Natural killer cell (primary cell): ENCODE measurements around the gene ANKRD11. TPM values are rescaled to one million over a fixed set of nuclear protein-coding genes. Genes with fewer than 3 reads are reported as not detected.
"Not testable (repeated sequence)": the region's sequence is repeated elsewhere in the genome, so short reads cannot be mapped to it uniquely, and the experiment has no call there.

Experiments used
- ATAC-seq, 3 donors: fragments of 150-1000 bp in 2 of 3; fragments of 200-7000 bp in 1 of 3; cut with Tn5 transposase; 1 replicate in 1 of 3; 2 replicates in 2 of 3; pipeline ENCODE4 v1.10.0; 2021; ENCODE audit warnings: mild to moderate bottlenecking in 2 of 3, moderate library complexity in 2 of 3
- DNase-seq, 2 donors: peaks; one replicate each; pipeline versions ENCODE4 v3.0.0 to v3.0.0-alpha.2; 2013 to 2021; ENCODE audit warnings: mixed read lengths in 1 of 2
- H3K27ac ChIP-seq: one replicate; pipeline ENCODE4 v1.5.1; 2013; ENCODE audit warnings: mild to moderate bottlenecking, low read length
- H3K27me3 ChIP-seq: one replicate; pipeline ENCODE4 v1.6.1; 2013; ENCODE audit warnings: low read length; ENCODE audit not compliant: control insufficient read depth, insufficient read depth
- H3K36me3 ChIP-seq: one replicate; pipeline ENCODE4 v1.6.1; 2013; ENCODE audit warnings: low read length; ENCODE audit not compliant: control insufficient read depth, insufficient read depth
- H3K4me1 ChIP-seq: one replicate; pipeline ENCODE4 v1.6.1; 2013; ENCODE audit warnings: low read length; ENCODE audit not compliant: control insufficient read depth, insufficient read depth
- H3K4me3 ChIP-seq: one replicate; pipeline ENCODE4 v1.5.1; 2013; ENCODE audit warnings: low read length
- H3K9me3 ChIP-seq: one replicate; pipeline ENCODE4 v1.6.1; 2013; ENCODE audit warnings: low read length; ENCODE audit not compliant: control insufficient read depth, insufficient read depth
- H3K27ac Mint-ChIP-seq, 2 donors: one replicate each; pipeline ENCODE4 v1.8.0; 2022; ENCODE audit warnings: mild to moderate bottlenecking in 2 of 2, mixed read lengths in 2 of 2, moderate library complexity in 1 of 2
- H3K27me3 Mint-ChIP-seq, 2 donors: one replicate each; pipeline ENCODE4 v1.8.0; 2022; ENCODE audit warnings: low read depth in 2 of 2, mixed read lengths in 2 of 2
- H3K36me3 Mint-ChIP-seq: one replicate; pipeline ENCODE4 v1.8.0; 2022; ENCODE audit warnings: mixed read lengths
- H3K4me1 Mint-ChIP-seq, 2 donors: one replicate each; pipeline ENCODE4 v1.8.0; 2022; ENCODE audit warnings: mixed read lengths in 2 of 2
- H3K4me3 Mint-ChIP-seq: one replicate; pipeline ENCODE4 v1.8.0; 2022; ENCODE audit warnings: mild to moderate bottlenecking, moderate library complexity, mixed read lengths
- H3K9me3 Mint-ChIP-seq, 2 donors: one replicate each; pipeline ENCODE4 v1.8.0; 2022; ENCODE audit warnings: mixed read lengths in 2 of 2
- WGBS: methylation state at CpG from one replicate; pipeline ENCODE4 v1.1.7; 2013; ENCODE audit warnings: missing lambda C conversion rate; ENCODE audit not compliant: insufficient coverage; 5-methylcytosine and 5-hydroxymethylcytosine counted together
- intact Hi-C: fragments of 100-400 bp; cut with micrococcal nuclease; formaldehyde crosslinking; loops from one replicate; pipeline ENCODE4 v1.14.2; 2022
- total RNA-seq, 4 donors: library from RNA; stranded (reverse); fragments of 120-200 nt in 1 of 4; gene quantifications; one replicate each; pipeline versions ENCODE4 v1.2.3 to v1.2.4, GENCODE V29; 2013 to 2022
- TF ChIP-seq, protein P1 (sequence below): fragments of 200-600 bp; IDR thresholded peaks from one replicate; pipeline ENCODE4 v1.8.0; 2022; ENCODE audit warnings: antibody characterized with exemption

ANKRD11 gene
- total RNA-seq, 3 donors from 2014 or later (not counting 1 experiment from before 2014, with no cell fraction given), result 230 to 299 (median 287) TPM

DNA sequence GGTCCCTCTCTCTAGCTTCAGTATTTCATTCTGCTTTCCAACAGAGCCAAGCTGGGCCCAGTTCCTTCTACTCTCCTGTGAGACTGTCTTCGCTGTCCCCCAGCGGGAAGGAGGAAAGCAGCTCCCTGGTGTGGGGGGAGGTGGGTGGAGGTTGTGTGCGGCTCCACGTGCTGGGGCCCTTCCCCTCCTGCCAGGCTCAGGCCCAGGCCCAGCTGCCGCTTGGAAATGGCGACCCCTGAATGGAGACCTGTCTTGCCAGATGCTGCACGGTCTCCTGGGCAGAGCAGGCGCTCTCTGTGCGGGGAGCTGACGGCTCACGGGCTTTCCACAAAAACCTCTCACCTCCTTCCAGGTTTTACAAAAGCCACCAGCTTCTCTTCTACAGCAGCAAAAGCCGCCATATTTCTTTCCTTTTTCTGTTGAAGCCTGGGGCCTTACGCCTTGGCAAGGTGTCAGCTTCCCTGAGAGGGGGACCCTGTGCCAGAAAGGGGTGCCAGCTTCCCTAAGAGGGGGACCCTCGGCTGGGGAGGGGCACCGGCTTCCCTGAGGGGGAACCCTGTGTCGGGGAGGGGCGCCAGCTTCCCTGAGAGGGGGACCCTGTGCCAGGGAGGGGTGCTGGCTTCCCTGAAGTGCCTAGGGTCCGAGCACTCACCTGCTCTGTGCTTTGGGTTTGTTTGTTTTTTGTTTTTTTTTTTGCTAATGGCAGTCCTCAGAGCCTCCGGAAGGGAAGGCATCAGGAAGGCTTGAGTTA lies 225.4 kb downstream of the ANKRD11 start:
- WGBS, result 93% methylated on average over 19 of the region's 19 CpGs
- no peaks in the 10 kb centered on the region for H3K27me3 Mint-ChIP-seq
- no peak for ATAC-seq
- H3K4me1 Mint-ChIP-seq, result peaks cover 13 to 14% of the 10 kb centered on the region in 2 donors
- peaks cover 10% of the 10 kb centered on the region for H3K4me1 ChIP-seq
- no peak overlapping the region for H3K4me3 Mint-ChIP-seq
- no peaks in the 10 kb centered on the region for H3K36me3 Mint-ChIP-seq
- TF ChIP-seq, protein P1, sequence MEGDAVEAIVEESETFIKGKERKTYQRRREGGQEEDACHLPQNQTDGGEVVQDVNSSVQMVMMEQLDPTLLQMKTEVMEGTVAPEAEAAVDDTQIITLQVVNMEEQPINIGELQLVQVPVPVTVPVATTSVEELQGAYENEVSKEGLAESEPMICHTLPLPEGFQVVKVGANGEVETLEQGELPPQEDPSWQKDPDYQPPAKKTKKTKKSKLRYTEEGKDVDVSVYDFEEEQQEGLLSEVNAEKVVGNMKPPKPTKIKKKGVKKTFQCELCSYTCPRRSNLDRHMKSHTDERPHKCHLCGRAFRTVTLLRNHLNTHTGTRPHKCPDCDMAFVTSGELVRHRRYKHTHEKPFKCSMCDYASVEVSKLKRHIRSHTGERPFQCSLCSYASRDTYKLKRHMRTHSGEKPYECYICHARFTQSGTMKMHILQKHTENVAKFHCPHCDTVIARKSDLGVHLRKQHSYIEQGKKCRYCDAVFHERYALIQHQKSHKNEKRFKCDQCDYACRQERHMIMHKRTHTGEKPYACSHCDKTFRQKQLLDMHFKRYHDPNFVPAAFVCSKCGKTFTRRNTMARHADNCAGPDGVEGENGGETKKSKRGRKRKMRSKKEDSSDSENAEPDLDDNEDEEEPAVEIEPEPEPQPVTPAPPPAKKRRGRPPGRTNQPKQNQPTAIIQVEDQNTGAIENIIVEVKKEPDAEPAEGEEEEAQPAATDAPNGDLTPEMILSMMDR, result no peak
- H3K36me3 ChIP-seq, result peaks cover 25% of the 10 kb centered on the region
- no peak overlapping the region for H3K27ac ChIP-seq
- intact Hi-C loops, result no loop called here
- H3K9me3 Mint-ChIP-seq, result no peaks in the 10 kb centered on the region
- no peak overlapping the region for H3K4me3 ChIP-seq
- no peaks in the 10 kb centered on the region for H3K9me3 ChIP-seq
- no peaks in the 10 kb centered on the region for H3K27me3 ChIP-seq
- no peak for DNase-seq
- H3K27ac Mint-ChIP-seq, result no peak overlapping the region

DNA sequence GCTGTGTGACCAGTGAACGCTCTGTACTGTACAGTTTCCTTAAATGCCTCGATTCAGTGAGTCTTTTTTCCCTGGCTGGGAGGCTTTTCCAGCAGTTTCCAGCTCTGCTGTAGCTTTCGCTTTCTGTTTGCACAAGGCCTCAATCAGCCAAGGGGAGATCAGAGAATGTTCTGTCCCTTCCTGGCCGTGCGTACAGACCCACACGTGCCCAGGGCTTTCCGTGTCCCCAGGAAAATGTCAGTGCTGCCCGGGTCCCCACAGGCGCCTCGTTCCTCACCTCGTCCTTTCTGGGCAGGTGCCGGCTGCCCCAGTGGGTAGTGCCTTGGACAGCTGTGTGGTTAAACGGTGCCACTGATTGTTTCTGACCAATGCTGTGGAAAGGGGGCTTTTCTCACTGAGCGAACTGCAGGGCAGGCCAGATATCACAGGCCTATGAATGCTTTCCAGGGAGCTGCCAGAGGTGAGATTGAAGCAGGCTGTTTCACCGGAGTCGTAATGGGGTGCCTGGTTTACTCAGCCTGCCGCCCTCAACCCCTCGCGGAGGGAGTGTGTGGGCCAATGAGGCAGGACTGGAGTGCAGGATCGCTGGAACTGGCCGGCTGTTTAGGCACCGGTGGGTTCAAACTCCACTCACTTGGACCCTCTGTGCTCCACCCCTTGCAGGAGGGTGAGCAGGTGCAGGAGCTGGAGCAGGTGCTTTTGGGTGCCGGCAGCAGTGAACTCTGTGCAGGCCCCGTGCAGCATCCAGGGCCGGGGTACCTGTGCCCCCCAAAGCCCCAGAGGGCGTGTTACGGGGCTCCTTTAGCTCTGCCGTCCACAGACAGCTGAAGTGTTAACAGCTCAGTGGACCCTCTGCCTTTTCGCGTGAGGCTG lies 228.4 kb downstream of the ANKRD11 start:
- Histone ChIP-seq H3K27me3 (peaks cover 12% of the 10 kb centered on the region), H3K9me3 (no peaks in the 10 kb centered on the region), H3K27ac (no peak overlapping the region), H3K36me3 (peaks cover 6% of the 10 kb centered on the region), H3K4me1 (peaks cover 8% of the 10 kb centered on the region), H3K4me3 (no peak overlapping the region)
- WGBS, result 91% methylated on average over 30 of the region's 30 CpGs
- Mint-ChIP-seq H3K4me1 (peaks cover 8 to 12% of the 10 kb centered on the region in 2 donors), H3K9me3 (no peaks in the 10 kb centered on the region), H3K27ac (no peak overlapping the region), H3K4me3 (no peak overlapping the region), H3K27me3 (peaks cover 8 to 16% of the 10 kb centered on the region in 2 donors), H3K36me3 (no peaks in the 10 kb centered on the region)
- TF ChIP-seq, protein P1, result no peak
- DNase-seq, result no peak
- intact Hi-C loops, result no loop called here
- ATAC-seq, result no peak

DNA sequence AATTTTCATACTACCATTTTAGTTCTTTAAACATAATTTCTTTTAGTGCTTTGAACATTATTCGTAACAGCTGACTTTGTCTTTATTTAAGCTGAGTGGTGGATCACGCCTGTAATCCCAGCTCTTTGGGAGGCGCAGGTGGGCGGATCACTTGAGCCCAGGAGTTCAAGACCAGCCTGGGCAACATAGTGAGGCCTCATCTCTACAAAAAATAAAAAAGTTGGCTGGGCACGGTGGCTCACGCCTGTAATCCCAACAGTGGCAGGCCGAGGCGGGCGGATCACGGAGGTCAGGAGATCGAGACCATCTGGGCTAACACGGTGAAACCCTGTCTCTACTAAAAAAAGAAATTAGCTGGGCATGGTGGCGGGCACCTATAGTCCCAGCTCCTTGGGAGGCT lies 230.5 kb downstream of the ANKRD11 start:
- H3K27ac Mint-ChIP-seq, H3K36me3 ChIP-seq, H3K4me3 Mint-ChIP-seq, ATAC-seq, H3K9me3 Mint-ChIP-seq, H3K9me3 ChIP-seq, H3K27ac ChIP-seq, H3K4me3 ChIP-seq, DNase-seq, H3K36me3 Mint-ChIP-seq, intact Hi-C loops: not testable (repeated sequence)
- peaks cover 14% of the 10 kb centered on the region for H3K4me1 ChIP-seq
- peaks cover 8 to 21% of the 10 kb centered on the region in 2 donors for H3K27me3 Mint-ChIP-seq
- peaks cover 22% of the 10 kb centered on the region for H3K27me3 ChIP-seq
- peaks cover 8 to 18% of the 10 kb centered on the region in 2 donors for H3K4me1 Mint-ChIP-seq
- WGBS, result 94% methylated on average over 13 of the region's 13 CpGs
